Fibroblast of mammary gland (primary cell): ENCODE measurements around the gene IVNS1ABP.
A peak's percentile ranks its signal among the peaks of the same experiment; 100 is the strongest.

Source experiments
- DNase-seq: peaks from one replicate; pipeline ENCODE4 v3.0.0-alpha.2; 2010; ENCODE audit warnings: low read depth
- H3K4me3 ChIP-seq: 2 replicates; pipeline ENCODE4 v1.5.1; 2011; ENCODE audit warnings: low read depth, mild to moderate bottlenecking, low read length, moderate library complexity; ENCODE audit not compliant: control insufficient read depth
- TF ChIP-seq, protein P1 (sequence below): conservative IDR thresholded peaks from 2 replicates; pipeline ENCODE4 v1.5.1; 2011; ENCODE audit warnings: low read depth, low read length, inconsistent platforms; ENCODE audit not compliant: control insufficient read depth, insufficient read depth

IVNS1ABP gene

DNA sequence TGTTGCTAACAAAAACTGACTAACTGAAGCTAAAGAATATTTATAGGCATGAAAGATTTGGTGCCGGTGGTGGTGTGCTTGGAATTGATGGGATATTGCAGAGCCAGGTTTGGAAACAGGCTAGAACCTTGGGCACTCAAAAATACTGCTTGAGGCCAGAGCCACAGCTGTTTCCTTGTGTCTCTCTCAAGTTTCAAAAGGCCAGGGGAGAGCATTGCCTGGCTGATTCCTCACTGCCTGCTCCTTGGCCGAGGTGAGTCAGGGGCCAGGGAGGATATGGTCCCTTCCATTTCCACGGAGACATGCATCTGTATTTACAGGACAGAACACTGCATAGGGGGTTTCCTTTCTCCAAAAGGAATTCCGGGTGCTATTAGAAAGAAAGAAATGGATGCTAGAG is 36.1 kb upstream of the IVNS1ABP start:
- TF ChIP-seq, protein P1, sequence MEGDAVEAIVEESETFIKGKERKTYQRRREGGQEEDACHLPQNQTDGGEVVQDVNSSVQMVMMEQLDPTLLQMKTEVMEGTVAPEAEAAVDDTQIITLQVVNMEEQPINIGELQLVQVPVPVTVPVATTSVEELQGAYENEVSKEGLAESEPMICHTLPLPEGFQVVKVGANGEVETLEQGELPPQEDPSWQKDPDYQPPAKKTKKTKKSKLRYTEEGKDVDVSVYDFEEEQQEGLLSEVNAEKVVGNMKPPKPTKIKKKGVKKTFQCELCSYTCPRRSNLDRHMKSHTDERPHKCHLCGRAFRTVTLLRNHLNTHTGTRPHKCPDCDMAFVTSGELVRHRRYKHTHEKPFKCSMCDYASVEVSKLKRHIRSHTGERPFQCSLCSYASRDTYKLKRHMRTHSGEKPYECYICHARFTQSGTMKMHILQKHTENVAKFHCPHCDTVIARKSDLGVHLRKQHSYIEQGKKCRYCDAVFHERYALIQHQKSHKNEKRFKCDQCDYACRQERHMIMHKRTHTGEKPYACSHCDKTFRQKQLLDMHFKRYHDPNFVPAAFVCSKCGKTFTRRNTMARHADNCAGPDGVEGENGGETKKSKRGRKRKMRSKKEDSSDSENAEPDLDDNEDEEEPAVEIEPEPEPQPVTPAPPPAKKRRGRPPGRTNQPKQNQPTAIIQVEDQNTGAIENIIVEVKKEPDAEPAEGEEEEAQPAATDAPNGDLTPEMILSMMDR = no peak
- no peak for DNase-seq
- no peak overlapping the region for H3K4me3 ChIP-seq

DNA sequence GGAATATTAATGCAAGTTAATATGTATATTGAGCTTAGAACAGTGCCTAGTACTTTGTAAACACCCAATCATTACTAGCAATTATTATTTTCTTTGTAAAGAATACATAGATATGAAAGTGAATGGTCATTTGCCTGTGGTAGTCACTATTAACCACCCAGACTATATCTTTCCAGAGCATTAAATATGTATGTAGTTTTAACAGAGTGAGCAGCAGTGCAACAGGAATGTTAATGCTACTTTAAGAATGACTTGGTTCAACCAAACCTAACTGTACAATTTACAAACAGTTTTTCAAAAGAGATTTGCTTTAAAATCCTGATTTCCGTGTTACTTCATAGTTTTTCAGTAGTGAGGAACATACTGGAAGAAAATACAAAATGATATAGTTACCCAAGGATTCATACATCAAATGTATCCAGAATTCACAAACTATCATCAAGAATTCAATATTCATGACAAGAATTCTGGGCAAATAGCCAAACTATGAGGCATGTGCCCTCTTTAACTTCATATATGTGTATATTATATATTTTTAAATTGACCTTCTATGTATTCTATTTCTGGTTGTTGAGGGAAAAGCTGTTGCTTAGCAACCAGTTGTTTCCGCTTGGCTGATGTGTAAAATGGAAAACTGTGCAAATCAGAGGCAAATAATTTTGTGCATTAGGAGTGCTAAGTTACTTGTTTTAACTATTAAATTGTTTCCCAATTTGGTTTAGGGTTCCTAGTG is 34.9 kb upstream of the IVNS1ABP start:
- peak; percentile 14 for DNase-seq
- H3K4me3 ChIP-seq = no peak overlapping the region
- TF ChIP-seq, protein P1 = no peak

DNA sequence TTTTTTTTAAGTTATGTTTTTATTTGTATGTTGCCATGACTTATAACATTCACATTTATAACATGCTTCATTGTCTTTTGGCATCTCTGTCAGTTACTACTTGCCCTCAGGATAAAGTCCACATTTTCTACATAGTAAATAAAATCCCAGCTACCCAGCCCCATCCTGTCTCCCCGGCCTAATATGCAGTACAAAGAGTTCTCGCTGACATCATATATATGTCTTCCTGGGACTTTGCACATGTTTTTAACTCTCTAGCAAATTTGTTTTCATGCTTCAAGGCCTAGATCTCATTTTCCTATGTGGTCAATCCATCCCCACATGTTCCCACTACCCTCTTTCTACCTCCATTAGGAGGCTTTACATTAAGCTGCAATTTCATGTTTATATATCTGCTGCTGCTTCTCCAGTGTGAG is 33.0 kb upstream of the IVNS1ABP start:
- no peak overlapping the region for H3K4me3 ChIP-seq
- TF ChIP-seq, protein P1 = no peak
- DNase-seq = no peak

DNA sequence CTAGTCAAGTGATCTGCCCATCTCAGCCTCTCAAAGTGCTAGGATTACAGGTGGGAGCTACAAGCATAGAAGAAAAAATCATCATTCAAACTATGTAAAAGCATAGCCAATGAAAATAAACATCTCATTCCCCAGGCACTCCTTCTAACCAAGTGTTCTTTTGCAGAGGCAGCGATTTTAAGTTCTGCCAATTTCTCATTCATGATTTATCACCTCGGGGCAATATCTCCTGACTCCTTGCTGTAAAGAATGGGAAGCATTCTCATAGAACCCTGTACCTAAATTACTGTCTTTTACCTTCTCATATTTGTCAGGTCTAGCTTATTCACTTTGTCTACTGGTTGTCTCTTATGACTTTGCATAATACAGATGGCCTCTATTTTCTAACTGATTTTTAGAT is 32.5 kb upstream of the IVNS1ABP start:
- TF ChIP-seq, protein P1 = no peak

DNA sequence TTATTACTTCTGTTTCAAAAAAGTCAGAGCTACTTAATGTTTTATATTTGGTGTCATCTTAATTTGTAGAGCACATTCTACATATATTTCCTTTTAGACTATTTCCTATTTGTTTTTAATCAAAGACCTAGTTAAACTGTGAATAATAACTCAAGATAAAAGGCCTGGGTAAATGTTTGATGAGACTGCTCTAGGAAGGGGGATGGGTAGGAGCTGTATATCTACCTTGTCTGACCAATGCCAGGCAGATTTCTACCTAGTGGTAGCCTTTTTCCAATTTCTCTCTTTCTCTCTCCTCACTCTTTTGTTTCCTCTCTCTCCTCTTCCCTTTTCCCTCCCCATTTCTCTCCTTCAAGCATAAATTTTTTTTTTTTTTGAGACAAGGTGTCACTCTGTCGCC is 31.9 kb upstream of the IVNS1ABP start:
- H3K4me3 ChIP-seq = no peak overlapping the region
- DNase-seq = no peak
- TF ChIP-seq, protein P1 = no peak

More for the DNA sequence above, 32.5 kb upstream of the IVNS1ABP start:
- no peak overlapping the region for H3K4me3 ChIP-seq
- no peak for DNase-seq

DNA sequence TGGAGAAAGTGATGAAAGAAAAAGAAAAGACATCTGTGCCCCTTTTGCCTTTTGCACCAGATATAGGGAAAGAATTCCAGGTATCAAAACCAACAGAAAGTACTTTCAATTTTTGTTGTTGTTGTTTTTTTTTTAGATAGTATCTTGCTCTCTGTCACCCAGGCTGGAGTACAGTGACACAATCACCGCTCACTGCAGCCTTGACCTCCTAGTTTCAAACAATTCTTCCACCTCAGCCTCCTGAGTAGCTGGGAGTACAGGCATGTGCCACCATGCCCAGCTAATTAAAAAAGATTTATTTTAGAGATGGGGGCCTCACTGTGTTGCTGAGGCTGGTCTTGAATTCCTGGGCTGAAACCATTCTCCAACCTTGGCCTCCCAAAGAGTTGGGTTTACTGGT is 31.3 kb upstream of the IVNS1ABP start:
- H3K4me3 ChIP-seq = no peak overlapping the region
- DNase-seq = no peak
- TF ChIP-seq, protein P1 = no peak
